ENCODE results near the gene MSH6. TPM values are rescaled to one million over a fixed set of nuclear protein-coding genes. Genes with fewer than 3 reads are reported as not detected.

Gene MSH6
- total RNA-seq, 1 donor from 2014 or later, result 128 TPM

GRCh38 chr2:47798631-47799030, 15.7 kb downstream of the MSH6 start:
- intact Hi-C loops (cut with micrococcal nuclease), result no loop called here
- Mint-ChIP-seq H3K36me3 (ENCODE audit: low read depth) (peaks cover 67% of the 10 kb centered on the region), H3K4me3 (no peak overlapping the region), H3K27ac (no peak overlapping the region), H3K9me3 (peaks cover 8% of the 10 kb centered on the region), H3K27me3 (ENCODE audit: insufficient read depth) (no peaks in the 10 kb centered on the region), H3K4me1 (ENCODE audit: low read depth) (peaks cover 11% of the 10 kb centered on the region)
- DNase-seq (ENCODE audit: low spot score), result no peak

DNA sequence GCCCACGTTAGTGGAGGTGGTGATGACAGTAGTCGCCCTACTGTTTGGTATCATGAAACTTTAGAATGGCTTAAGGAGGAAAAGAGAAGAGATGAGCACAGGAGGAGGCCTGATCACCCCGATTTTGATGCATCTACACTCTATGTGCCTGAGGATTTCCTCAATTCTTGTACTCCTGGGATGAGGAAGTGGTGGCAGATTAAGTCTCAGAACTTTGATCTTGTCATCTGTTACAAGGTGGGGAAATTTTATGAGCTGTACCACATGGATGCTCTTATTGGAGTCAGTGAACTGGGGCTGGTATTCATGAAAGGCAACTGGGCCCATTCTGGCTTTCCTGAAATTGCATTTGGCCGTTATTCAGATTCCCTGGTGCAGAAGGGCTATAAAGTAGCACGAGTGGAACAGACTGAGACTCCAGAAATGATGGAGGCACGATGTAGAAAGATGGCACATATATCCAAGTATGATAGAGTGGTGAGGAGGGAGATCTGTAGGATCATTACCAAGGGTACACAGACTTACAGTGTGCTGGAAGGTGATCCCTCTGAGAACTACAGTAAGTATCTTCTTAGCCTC, 16.2 kb downstream of the MSH6 start:
- DNase-seq (ENCODE audit: low spot score), result no peak
- Mint-ChIP-seq H3K9me3 (peaks cover 8% of the 10 kb centered on the region), H3K4me3 (no peak overlapping the region), H3K27ac (no peak overlapping the region), H3K4me1 (ENCODE audit: low read depth) (peaks cover 11% of the 10 kb centered on the region), H3K27me3 (ENCODE audit: insufficient read depth) (no peaks in the 10 kb centered on the region), H3K36me3 (ENCODE audit: low read depth) (peaks cover 72% of the 10 kb centered on the region)
- intact Hi-C loops (cut with micrococcal nuclease), result no loop called here

DNA sequence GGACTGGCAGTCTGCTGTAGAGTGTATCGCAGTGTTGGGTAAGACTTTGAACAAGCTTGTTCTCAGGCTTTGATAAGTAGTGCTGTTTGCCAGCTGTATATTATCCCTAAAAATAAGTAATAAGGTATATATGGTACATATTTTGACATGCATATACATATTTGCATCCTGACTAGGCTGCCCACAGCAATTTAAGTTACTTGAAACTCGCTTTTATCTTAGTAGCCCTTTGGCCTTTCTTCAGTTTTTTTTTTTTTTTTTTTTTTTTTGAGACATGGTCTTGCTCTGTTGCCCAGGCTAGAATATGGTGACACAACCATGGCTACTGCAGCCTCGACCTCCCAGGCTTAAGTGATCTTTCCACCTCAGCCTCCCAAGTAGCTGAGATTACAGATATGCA, 18.2 kb downstream of the MSH6 start:
- Mint-ChIP-seq H3K4me3 (no peak overlapping the region), H3K4me1 (ENCODE audit: low read depth) (peaks cover 11% of the 10 kb centered on the region), H3K27ac (no peak overlapping the region), H3K27me3 (ENCODE audit: insufficient read depth) (no peaks in the 10 kb centered on the region), H3K9me3 (peaks cover 8% of the 10 kb centered on the region), H3K36me3 (ENCODE audit: low read depth) (peaks cover 79% of the 10 kb centered on the region)
- no peak for DNase-seq (ENCODE audit: low spot score)
- intact Hi-C loops (cut with micrococcal nuclease), result no loop called here

DNA sequence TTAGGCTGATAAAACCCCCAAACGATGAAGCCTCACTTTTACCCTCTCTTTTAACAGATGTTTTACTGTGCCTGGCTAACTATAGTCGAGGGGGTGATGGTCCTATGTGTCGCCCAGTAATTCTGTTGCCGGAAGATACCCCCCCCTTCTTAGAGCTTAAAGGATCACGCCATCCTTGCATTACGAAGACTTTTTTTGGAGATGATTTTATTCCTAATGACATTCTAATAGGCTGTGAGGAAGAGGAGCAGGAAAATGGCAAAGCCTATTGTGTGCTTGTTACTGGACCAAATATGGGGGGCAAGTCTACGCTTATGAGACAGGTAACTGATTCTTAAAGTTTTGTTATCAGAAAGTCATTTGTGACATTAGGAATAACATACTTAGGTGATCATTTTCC, 20.4 kb downstream of the MSH6 start:
- no peak for DNase-seq (ENCODE audit: low spot score)
- Mint-ChIP-seq H3K27ac (no peak overlapping the region), H3K36me3 (ENCODE audit: low read depth) (peaks cover 85% of the 10 kb centered on the region), H3K4me1 (ENCODE audit: low read depth) (peaks cover 17% of the 10 kb centered on the region), H3K4me3 (no peak overlapping the region), H3K9me3 (peaks cover 8% of the 10 kb centered on the region), H3K27me3 (ENCODE audit: insufficient read depth) (no peaks in the 10 kb centered on the region)
- intact Hi-C loops (cut with micrococcal nuclease), result no loop called here

DNA sequence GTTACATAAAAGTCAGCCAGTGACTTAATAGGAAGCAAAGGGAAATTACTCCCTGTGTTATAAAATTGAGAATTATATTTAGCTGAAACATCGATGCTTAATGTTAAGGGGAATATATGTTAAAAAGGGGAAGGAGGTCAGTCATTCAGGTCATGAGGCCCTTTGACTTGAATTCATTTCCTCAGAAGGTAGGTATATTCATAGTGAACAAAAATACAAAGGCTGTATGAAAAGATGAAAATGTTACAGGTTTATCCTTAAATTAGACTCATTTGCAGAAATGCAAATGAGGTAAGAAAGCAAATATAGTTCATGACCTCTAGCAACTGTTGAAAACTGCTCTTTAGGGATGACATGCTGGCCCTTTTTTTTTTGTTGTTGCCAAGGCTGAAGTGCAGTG, 20.8 kb downstream of the MSH6 start:
- peaks cover 8% of the 10 kb centered on the region for H3K9me3 Mint-ChIP-seq
- no peak overlapping the region for H3K4me3 Mint-ChIP-seq
- H3K27ac Mint-ChIP-seq, result no peak overlapping the region
- DNase-seq (ENCODE audit: low spot score), result no peak
- intact Hi-C loops (cut with micrococcal nuclease), result no loop called here
- H3K36me3 Mint-ChIP-seq (ENCODE audit: low read depth), result peaks cover 84% of the 10 kb centered on the region
- H3K4me1 Mint-ChIP-seq (ENCODE audit: low read depth), result peaks cover 15% of the 10 kb centered on the region
- H3K27me3 Mint-ChIP-seq (ENCODE audit: insufficient read depth), result no peaks in the 10 kb centered on the region

- no peak overlapping the region for H3K27ac Mint-ChIP-seq
- no peak for DNase-seq (ENCODE audit: low spot score)
- intact Hi-C loops (cut with micrococcal nuclease), result no loop called here
- H3K4me1 Mint-ChIP-seq (ENCODE audit: low read depth), result peaks cover 9% of the 10 kb centered on the region
- no peak overlapping the region for H3K4me3 Mint-ChIP-seq
- H3K9me3 Mint-ChIP-seq, result peaks cover 8% of the 10 kb centered on the region
- H3K36me3 Mint-ChIP-seq (ENCODE audit: low read depth), result peaks cover 70% of the 10 kb centered on the region
- no peaks in the 10 kb centered on the region for H3K27me3 Mint-ChIP-seq (ENCODE audit: insufficient read depth)
Observed at GRCh38 chr2:47805850-47806249, 22.9 kb downstream of the MSH6 start.

GRCh38 chr2:47808614-47809013, 25.7 kb downstream of the MSH6 start:
- no peak for DNase-seq (ENCODE audit: low spot score)
- Mint-ChIP-seq H3K9me3 (peaks cover under 1% of the 10 kb centered on the region), H3K36me3 (ENCODE audit: low read depth) (peaks cover 69% of the 10 kb centered on the region), H3K27me3 (ENCODE audit: insufficient read depth) (no peaks in the 10 kb centered on the region), H3K27ac (peak overlapping the region; percentile 61), H3K4me1 (ENCODE audit: low read depth) (peaks cover 26% of the 10 kb centered on the region), H3K4me3 (no peak overlapping the region)
- intact Hi-C loops (cut with micrococcal nuclease), result no loop called here

DNA sequence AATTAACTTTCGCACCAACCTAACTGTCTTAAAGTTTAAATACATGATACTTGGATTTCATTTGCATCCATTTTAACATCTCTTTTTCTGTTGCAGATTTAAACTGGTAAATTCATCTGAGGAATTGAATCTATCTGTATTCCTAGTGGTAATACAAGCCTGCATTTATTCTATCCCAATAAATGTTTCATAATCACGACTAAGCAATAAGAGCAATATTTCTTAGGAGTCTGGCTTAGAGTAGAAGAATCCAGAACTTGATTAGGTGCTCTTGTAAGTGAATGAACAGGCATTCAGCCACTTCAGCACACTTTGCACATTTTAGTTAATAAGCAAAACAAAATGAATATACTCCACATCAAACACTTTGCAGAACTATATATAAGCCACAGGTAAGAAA, 27.0 kb downstream of the MSH6 start:
- Mint-ChIP-seq H3K27ac (no peak overlapping the region), H3K4me3 (no peak overlapping the region), H3K36me3 (ENCODE audit: low read depth) (peaks cover 66% of the 10 kb centered on the region), H3K9me3 (no peaks in the 10 kb centered on the region), H3K4me1 (ENCODE audit: low read depth) (peaks cover 26% of the 10 kb centered on the region), H3K27me3 (ENCODE audit: insufficient read depth) (no peaks in the 10 kb centered on the region)
- intact Hi-C loops (cut with micrococcal nuclease), result no loop called here
- no peak for DNase-seq (ENCODE audit: low spot score)

- no peaks in the 10 kb centered on the region for H3K27me3 Mint-ChIP-seq (ENCODE audit: insufficient read depth)
- no peak overlapping the region for H3K4me3 Mint-ChIP-seq
- H3K9me3 Mint-ChIP-seq, result no peaks in the 10 kb centered on the region
- H3K27ac Mint-ChIP-seq, result no peak overlapping the region
- peaks cover 26% of the 10 kb centered on the region for H3K4me1 Mint-ChIP-seq (ENCODE audit: low read depth)
- intact Hi-C loops (cut with micrococcal nuclease), result no loop called here
- no peak for DNase-seq (ENCODE audit: low spot score)
- peaks cover 61% of the 10 kb centered on the region for H3K36me3 Mint-ChIP-seq (ENCODE audit: low read depth)
Observed at GRCh38 chr2:47810850-47811249, 27.9 kb downstream of the MSH6 start.

- peaks cover 57% of the 10 kb centered on the region for H3K36me3 Mint-ChIP-seq (ENCODE audit: low read depth)
Observed at GRCh38 chr2:47811668-47812067, 28.7 kb downstream of the MSH6 start.

DNA sequence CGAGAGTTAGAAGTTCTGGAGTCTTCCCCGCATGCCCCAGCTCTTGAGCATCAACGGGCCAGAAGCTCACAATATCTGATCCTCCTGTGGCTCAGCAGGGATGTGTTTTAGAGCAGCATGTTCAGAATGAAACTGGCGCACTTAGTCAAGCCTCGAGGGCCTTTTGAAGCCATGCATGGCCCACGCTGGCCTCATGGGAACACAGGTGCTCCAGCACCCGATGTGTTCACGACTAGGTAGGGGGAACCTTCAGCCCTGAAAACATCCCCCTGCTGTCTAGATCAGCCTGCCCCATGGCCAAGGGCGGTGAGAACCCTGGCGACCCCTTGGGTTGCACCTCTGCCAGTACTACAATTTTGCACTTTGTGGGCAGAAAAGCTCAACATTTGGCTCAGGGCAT, 32.8 kb downstream of the MSH6 start:
- H3K9me3 Mint-ChIP-seq, result no peaks in the 10 kb centered on the region
- H3K4me3 Mint-ChIP-seq, result no peak overlapping the region
- DNase-seq (ENCODE audit: low spot score), result no peak
- peaks cover 18% of the 10 kb centered on the region for H3K4me1 Mint-ChIP-seq (ENCODE audit: low read depth)
- H3K27ac Mint-ChIP-seq, result no peak overlapping the region
- H3K27me3 Mint-ChIP-seq (ENCODE audit: insufficient read depth), result no peaks in the 10 kb centered on the region
- intact Hi-C loops (cut with micrococcal nuclease), result no loop called here
- H3K36me3 Mint-ChIP-seq (ENCODE audit: low read depth), result peaks cover 59% of the 10 kb centered on the region

More at GRCh38 chr2:47811668-47812067, 28.7 kb downstream of the MSH6 start:
- no peak overlapping the region for H3K4me3 Mint-ChIP-seq
- H3K27ac Mint-ChIP-seq, result peak overlapping the region; percentile 45
- no peaks in the 10 kb centered on the region for H3K9me3 Mint-ChIP-seq
- no peaks in the 10 kb centered on the region for H3K27me3 Mint-ChIP-seq (ENCODE audit: insufficient read depth)
- intact Hi-C loops (cut with micrococcal nuclease), result no loop called here
- peaks cover 26% of the 10 kb centered on the region for H3K4me1 Mint-ChIP-seq (ENCODE audit: low read depth)
- no peak for DNase-seq (ENCODE audit: low spot score)

GRCh38 chr2:47818777-47819176, 35.8 kb downstream of the MSH6 start:
- no peak for DNase-seq (ENCODE audit: low spot score)
- no peak overlapping the region for H3K27ac Mint-ChIP-seq
- no peaks in the 10 kb centered on the region for H3K27me3 Mint-ChIP-seq (ENCODE audit: insufficient read depth)
- no peak overlapping the region for H3K4me3 Mint-ChIP-seq
- H3K4me1 Mint-ChIP-seq (ENCODE audit: low read depth), result no peaks in the 10 kb centered on the region
- peaks cover 52% of the 10 kb centered on the region for H3K36me3 Mint-ChIP-seq (ENCODE audit: low read depth)
- no peaks in the 10 kb centered on the region for H3K9me3 Mint-ChIP-seq
- intact Hi-C loops (cut with micrococcal nuclease), result no loop called here

GRCh38 chr2:47819834-47820233, 36.9 kb downstream of the MSH6 start:
- no peaks in the 10 kb centered on the region for H3K9me3 Mint-ChIP-seq
- DNase-seq (ENCODE audit: low spot score), result no peak
- H3K4me1 Mint-ChIP-seq (ENCODE audit: low read depth), result no peaks in the 10 kb centered on the region
- intact Hi-C loops (cut with micrococcal nuclease), result no loop called here
- H3K27ac Mint-ChIP-seq, result no peak overlapping the region
- peaks cover 46% of the 10 kb centered on the region for H3K36me3 Mint-ChIP-seq (ENCODE audit: low read depth)
- H3K27me3 Mint-ChIP-seq (ENCODE audit: insufficient read depth), result no peaks in the 10 kb centered on the region
- no peak overlapping the region for H3K4me3 Mint-ChIP-seq

DNA sequence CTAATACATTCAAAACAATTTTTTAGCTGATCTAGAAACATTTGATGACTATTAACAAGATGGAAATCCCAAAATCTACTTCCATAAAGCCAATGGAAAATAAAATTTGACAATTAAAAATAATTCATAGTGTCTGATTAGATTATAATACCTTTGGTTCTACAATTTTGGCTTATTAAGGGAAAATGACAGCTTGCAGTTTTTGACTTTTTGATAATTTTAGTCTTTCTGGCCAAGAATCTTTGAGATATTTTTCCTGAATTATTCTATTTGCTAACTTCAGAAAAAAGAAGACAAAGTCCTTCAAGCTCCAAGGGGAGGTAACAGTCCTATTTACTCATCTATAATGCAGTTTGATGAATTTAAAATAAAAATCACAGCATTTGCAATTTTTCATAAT, 39.6 kb downstream of the MSH6 start:
- H3K27ac Mint-ChIP-seq, result no peak overlapping the region
- H3K27me3 Mint-ChIP-seq (ENCODE audit: insufficient read depth), result no peaks in the 10 kb centered on the region
- intact Hi-C loops (cut with micrococcal nuclease), result no loop called here
- no peak overlapping the region for H3K4me3 Mint-ChIP-seq
- no peaks in the 10 kb centered on the region for H3K9me3 Mint-ChIP-seq
- H3K36me3 Mint-ChIP-seq (ENCODE audit: low read depth), result peaks cover 31% of the 10 kb centered on the region
- H3K4me1 Mint-ChIP-seq (ENCODE audit: low read depth), result no peaks in the 10 kb centered on the region
- no peak for DNase-seq (ENCODE audit: low spot score)
